ENCODE measurements around the gene RRAGC. TPM values are rescaled to one million over a fixed set of nuclear protein-coding genes. Genes with fewer than 3 reads are reported as not detected.

Gene RRAGC
- total and polyA plus RNA-seq, 12 donors, result 6.9 to 32.3 (median 22.7) TPM

- DNase-seq (peak in 1 of 2 donors; percentile 7), ATAC-seq (peak in 6 of 8 donors; percentile 56 to 95 (median 65))
- Histone ChIP-seq H3K4me1 (peaks cover 0 to 9% (median 0%) of the 10 kb centered on the region in 9 donors), H3K9me3 (no peaks in the 10 kb centered on the region), H3K4me3 (no peak overlapping the region), H3K27me3 (no peaks in the 10 kb centered on the region), H3K36me3 (no peaks in the 10 kb centered on the region), H3K27ac (peak overlapping the region in 1 of 10 donors; percentile 15)
- TF ChIP-seq, protein P1, sequence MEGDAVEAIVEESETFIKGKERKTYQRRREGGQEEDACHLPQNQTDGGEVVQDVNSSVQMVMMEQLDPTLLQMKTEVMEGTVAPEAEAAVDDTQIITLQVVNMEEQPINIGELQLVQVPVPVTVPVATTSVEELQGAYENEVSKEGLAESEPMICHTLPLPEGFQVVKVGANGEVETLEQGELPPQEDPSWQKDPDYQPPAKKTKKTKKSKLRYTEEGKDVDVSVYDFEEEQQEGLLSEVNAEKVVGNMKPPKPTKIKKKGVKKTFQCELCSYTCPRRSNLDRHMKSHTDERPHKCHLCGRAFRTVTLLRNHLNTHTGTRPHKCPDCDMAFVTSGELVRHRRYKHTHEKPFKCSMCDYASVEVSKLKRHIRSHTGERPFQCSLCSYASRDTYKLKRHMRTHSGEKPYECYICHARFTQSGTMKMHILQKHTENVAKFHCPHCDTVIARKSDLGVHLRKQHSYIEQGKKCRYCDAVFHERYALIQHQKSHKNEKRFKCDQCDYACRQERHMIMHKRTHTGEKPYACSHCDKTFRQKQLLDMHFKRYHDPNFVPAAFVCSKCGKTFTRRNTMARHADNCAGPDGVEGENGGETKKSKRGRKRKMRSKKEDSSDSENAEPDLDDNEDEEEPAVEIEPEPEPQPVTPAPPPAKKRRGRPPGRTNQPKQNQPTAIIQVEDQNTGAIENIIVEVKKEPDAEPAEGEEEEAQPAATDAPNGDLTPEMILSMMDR (IDR thresholded peaks at IDR 0.05), result no peak
- intact Hi-C loops (cut with DNase I), result no loop called here
- 54 to 55% methylated on average over 4 of the region's 4 CpGs for WGBS, 2 donors
These were observed 40.0 kb upstream of the RRAGC start for GRCh38 chr1:38899560-38899959.

- TF ChIP-seq, protein P1 (IDR thresholded peaks at IDR 0.05), result no peak
- no peak for ATAC-seq
- intact Hi-C loops (cut with DNase I), result no loop called here
These were observed 39.2 kb upstream of the RRAGC start for GRCh38 chr1:38898653-38899230.

GRCh38 chr1:38896169-38896568 is 36.6 kb upstream of the RRAGC start:
- Histone ChIP-seq H3K4me1 (peaks cover 0 to 9% (median 0%) of the 10 kb centered on the region in 9 donors), H3K36me3 (no peaks in the 10 kb centered on the region), H3K27ac (no peak overlapping the region), H3K9me3 (no peaks in the 10 kb centered on the region), H3K4me3 (no peak overlapping the region), H3K27me3 (no peaks in the 10 kb centered on the region)
- TF ChIP-seq, protein P1 (IDR thresholded peaks at IDR 0.05), result no peak
- 92 to 94% methylated on average over 2 of the region's 2 CpGs for WGBS, 2 donors
- DNase-seq, result no peak
- ATAC-seq, result no peak
- intact Hi-C loops (cut with DNase I), result no loop called here

More at GRCh38 chr1:38898653-38899230, 39.2 kb upstream of the RRAGC start:
- H3K27me3 ChIP-seq, result no peaks in the 10 kb centered on the region
- no peak for DNase-seq
- H3K9me3 ChIP-seq, result no peaks in the 10 kb centered on the region
- no peak overlapping the region for H3K4me3 ChIP-seq
- H3K4me1 ChIP-seq, result peaks cover 0 to 9% (median 0%) of the 10 kb centered on the region in 9 donors
- no peaks in the 10 kb centered on the region for H3K36me3 ChIP-seq
- no peak overlapping the region for H3K27ac ChIP-seq

DNA sequence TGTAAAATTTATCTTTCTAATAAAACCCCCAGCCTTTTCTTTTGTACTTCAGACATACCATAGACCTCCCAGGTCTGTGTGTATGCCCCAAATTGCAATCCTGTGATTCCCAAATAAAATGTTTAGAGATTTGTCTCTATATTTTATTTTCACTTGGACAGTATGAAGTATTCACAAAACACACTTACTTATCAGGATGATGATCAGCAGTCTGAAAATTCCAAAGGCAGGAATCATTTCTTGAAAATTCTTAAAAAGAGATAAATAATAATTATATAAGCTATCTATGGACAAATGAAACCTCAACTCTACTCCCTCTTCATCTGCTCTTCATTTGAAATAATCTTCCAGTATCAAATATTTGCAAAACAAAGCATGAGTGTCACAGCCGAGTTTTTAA is 33.4 kb upstream of the RRAGC start:
- no peak overlapping the region for H3K4me3 ChIP-seq
- WGBS, 2 donors, result 89 to 91% methylated on average over 1 of the region's 1 CpG
- H3K27me3 ChIP-seq, result no peaks in the 10 kb centered on the region
- TF ChIP-seq, protein P1 (IDR thresholded peaks at IDR 0.05), result no peak
- DNase-seq (no peak), ATAC-seq (no peak)
- no peaks in the 10 kb centered on the region for H3K9me3 ChIP-seq
- H3K36me3 ChIP-seq, result peaks cover 0 to 10% (median 0%) of the 10 kb centered on the region in 9 donors
- intact Hi-C loops (cut with DNase I), result no loop called here
- H3K4me1 ChIP-seq, result no peaks in the 10 kb centered on the region
- no peak overlapping the region for H3K27ac ChIP-seq

Measured in heart right ventricle (tissue), 16 donors.